Measurements from ENCODE around the gene RAB36. TPM values are rescaled to one million over a fixed set of nuclear protein-coding genes. Genes with fewer than 3 reads are reported as not detected.

The RAB36 gene
- total RNA-seq, 1 experiment from 2014 or later: 1.8 TPM

- TF ChIP-seq AR (CRISPR knock-in tag; IDR thresholded peaks at IDR 0.05): no peak
- no peak for TF ChIP-seq FOXJ3 (CRISPR knock-in tag; IDR thresholded peaks at IDR 0.05; ENCODE audit: borderline replicate concordance)
- TF ChIP-seq FOXP1 (CRISPR knock-in tag; IDR thresholded peaks at IDR 0.05; ENCODE audit: borderline replicate concordance): no peak
Observed at GRCh38 chr22:23204541-23205157, 59.4 kb downstream of the RAB36 start (continued).

- TF ChIP-seq HMGXB4 (CRISPR knock-in tag; IDR thresholded peaks at IDR 0.05) (no peak), CREB1 (CRISPR knock-in tag; IDR thresholded peaks at IDR 0.05) (no peak)
- CTCF ChIA-PET: interaction anchor here (0.6 to 1.5 kb wide), 5 partner anchors 27 to 356 kb away, joined by 3 to 4 read pairs (median 3); no protein-coding TSS in a partner anchor
Observed at GRCh38 chr22:23205339-23206049, 60.2 kb downstream of the RAB36 start.

GRCh38 chr22:23206915-23207314, 61.6 kb downstream of the RAB36 start:
- no peaks in the 10 kb centered on the region for H3K27me3 Mint-ChIP-seq (ENCODE audit: low read depth)
- CTCF ChIA-PET: interaction anchor here (1.3 kb wide), 1 partner anchor 53 kb away, joined by 4 read pairs; no protein-coding TSS in a partner anchor
- TF ChIP-seq NR2C2 (CRISPR knock-in tag; IDR thresholded peaks at IDR 0.05): no peak
- no peak for TF ChIP-seq SP1 (CRISPR knock-in tag; conservative IDR thresholded peaks at IDR 0.05)
- no peak for TF ChIP-seq ZSCAN18 (CRISPR knock-in tag; IDR thresholded peaks at IDR 0.05)
- no peak for TF ChIP-seq SMAD4 (CRISPR knock-in tag; IDR thresholded peaks at IDR 0.05)
- TF ChIP-seq ZNF219 (CRISPR knock-in tag; IDR thresholded peaks at IDR 0.05; ENCODE audit: borderline replicate concordance): no peak
- TF ChIP-seq RORB (CRISPR knock-in tag; IDR thresholded peaks at IDR 0.05): no peak
- TF ChIP-seq ZNF423 (CRISPR knock-in tag; IDR thresholded peaks at IDR 0.05): no peak
- TF ChIP-seq NFATC4 (CRISPR knock-in tag; IDR thresholded peaks at IDR 0.05): no peak
- no peak for TF ChIP-seq KAT7 (CRISPR knock-in tag; IDR thresholded peaks at IDR 0.05; ENCODE audit: borderline replicate concordance)
- TF ChIP-seq ZNF281 (CRISPR knock-in tag; IDR thresholded peaks at IDR 0.05): no peak
- no peak for TF ChIP-seq E2F4 (CRISPR knock-in tag; IDR thresholded peaks at IDR 0.05; ENCODE audit: borderline replicate concordance, low read depth)
- TF ChIP-seq ZNF416 (CRISPR knock-in tag; IDR thresholded peaks at IDR 0.05): no peak
- no peak for TF ChIP-seq GABPB1 (CRISPR knock-in tag; IDR thresholded peaks at IDR 0.05)
- TF ChIP-seq CTCF (IDR thresholded peaks at IDR 0.05): no peak

More at GRCh38 chr22:23205339-23206049, 60.2 kb downstream of the RAB36 start:
- no peaks in the 10 kb centered on the region for H3K27me3 Mint-ChIP-seq (ENCODE audit: low read depth)
- POLR2A ChIA-PET: no interaction called here
- no peak for DNase-seq (ENCODE audit: low spot score)
- H3K9me3 Mint-ChIP-seq: no peaks in the 10 kb centered on the region
- peaks cover 16% of the 10 kb centered on the region for H3K36me3 Mint-ChIP-seq
- no peak overlapping the region for H3K4me3 Mint-ChIP-seq
- peak overlapping the region; percentile 76 for H3K27ac Mint-ChIP-seq
- peaks cover 27% of the 10 kb centered on the region for H3K4me1 Mint-ChIP-seq
- ATAC-seq: no peak

More at GRCh38 chr22:23206915-23207314, 61.6 kb downstream of the RAB36 start:
- Mint-ChIP-seq H3K4me3 (no peak overlapping the region), H3K9me3 (no peaks in the 10 kb centered on the region), H3K27ac (no peak overlapping the region), H3K36me3 (peaks cover 16% of the 10 kb centered on the region), H3K4me1 (peaks cover 24% of the 10 kb centered on the region)
- ATAC-seq (no peak), DNase-seq (ENCODE audit: low spot score) (no peak)
- POLR2A ChIA-PET: no interaction called here
